Hippocampal formation (tissue), 2 donors: ENCODE measurements around the gene C12orf75.
"Not testable (repeated sequence)": the region's sequence is repeated elsewhere in the genome, so short reads cannot be mapped to it uniquely, and the experiment has no call there.

Source experiments
- DNase-seq, 2 donors: peaks; one replicate each; lab custom pipeline; 2025; lab: John Stamatoyannopoulos, UW

The C12orf75 gene

DNA sequence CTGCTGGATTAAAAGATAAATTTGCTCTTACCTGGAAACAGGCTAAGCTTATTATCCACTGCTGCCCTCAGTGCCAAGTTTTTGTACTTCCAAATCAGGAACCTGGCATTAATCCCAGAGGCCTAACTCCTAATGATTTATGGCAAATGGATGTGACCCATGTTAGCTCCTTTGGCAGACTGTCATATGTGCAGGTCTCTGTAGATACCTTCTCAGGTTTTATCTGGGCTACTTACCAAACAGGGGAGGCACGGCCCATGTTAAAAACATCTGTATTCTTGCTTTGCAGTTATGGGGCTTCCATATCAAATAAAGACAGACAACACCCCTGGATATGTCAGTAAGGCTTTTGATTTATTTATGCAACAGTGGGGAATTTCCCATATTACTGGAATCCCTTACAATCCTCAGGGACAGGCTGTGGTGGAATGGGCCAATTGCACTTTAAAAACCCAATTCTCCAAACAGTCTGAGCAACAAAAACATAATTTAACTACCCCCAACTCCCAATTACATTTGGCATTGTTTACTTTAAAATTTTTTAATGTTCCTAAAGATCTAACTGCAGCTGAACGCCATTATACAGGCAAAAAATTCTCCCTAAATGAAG lies 19.9 kb upstream of the C12orf75 start:
- DNase-seq: not testable (repeated sequence)

DNA sequence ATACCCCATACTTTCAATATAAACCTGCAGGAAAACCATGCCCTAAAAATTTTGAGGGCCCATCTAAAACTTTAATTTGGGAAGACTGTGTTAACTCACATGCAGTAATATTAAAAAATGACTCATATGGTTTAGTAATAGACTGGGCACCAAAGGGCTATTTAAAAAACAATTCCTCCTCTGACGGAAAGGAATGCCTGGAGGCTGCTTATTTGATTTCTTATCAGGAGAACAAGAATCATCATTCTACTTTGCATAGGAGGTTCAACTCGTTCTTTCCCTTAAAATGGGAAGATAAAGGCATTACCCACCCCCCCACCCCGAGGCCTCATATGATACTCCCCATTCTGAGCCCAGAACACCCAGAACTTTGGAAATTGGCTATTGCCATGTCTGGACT lies 18.6 kb upstream of the C12orf75 start:
- DNase-seq: not testable (repeated sequence)

DNA sequence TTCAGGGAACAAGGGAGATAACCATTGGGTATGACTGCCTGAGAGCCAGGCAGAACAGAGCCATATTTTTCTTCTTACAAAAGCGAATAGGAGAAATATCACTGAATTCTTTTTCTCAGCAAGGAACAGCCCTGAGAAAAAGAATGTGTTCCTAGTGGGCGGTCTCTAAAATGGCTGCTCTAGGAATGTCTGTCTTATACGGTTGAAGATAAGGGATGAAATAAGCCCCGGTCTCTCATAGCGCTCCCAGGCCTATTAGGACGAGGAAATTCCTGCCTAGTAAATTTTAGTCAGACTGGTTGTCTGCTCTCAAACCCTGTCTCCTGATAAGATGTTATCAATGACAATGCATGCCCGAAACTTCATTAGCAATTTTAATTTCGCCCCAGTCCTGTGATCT lies 16.7 kb upstream of the C12orf75 start:
- DNase-seq: not testable (repeated sequence)

DNA sequence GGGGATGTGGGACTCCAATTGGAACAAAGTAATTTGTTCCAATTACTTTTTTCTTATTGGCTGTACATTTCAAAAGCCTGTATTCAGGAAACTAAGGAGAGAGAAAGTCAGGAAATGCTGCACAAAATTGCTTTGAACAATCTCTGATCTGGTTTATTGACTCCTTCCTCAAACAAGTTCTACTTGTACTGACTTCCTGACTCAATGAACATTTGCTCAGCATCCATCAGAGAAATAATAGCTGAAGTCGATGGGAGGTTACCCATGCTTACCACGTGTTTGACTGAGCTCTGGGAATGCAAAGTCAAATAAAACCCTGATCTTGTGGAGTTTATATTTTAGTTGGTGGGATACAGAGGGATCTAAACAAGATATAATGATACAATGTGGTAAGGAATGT lies 15.4 kb upstream of the C12orf75 start:
- DNase-seq: no peak

DNA sequence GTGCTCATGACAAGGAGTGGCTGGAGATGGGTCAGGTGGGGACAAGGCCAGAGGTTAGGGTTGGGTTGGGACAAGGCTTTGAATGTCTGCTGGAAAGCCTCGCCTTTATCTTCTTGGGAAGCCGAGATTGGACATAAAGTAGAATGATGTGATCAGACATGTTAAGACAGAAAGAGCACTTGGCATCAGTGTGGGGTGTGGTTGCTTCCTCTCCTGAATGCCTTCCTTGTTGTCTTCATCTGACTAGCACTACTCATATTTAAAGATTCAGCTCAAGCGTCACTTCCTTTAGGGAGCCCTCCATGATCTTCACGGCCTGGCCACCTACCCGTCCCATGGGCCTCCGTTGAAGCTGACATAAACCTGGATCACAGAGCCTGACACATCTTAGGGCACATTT lies 14.8 kb upstream of the C12orf75 start:
- no peak for DNase-seq

DNA sequence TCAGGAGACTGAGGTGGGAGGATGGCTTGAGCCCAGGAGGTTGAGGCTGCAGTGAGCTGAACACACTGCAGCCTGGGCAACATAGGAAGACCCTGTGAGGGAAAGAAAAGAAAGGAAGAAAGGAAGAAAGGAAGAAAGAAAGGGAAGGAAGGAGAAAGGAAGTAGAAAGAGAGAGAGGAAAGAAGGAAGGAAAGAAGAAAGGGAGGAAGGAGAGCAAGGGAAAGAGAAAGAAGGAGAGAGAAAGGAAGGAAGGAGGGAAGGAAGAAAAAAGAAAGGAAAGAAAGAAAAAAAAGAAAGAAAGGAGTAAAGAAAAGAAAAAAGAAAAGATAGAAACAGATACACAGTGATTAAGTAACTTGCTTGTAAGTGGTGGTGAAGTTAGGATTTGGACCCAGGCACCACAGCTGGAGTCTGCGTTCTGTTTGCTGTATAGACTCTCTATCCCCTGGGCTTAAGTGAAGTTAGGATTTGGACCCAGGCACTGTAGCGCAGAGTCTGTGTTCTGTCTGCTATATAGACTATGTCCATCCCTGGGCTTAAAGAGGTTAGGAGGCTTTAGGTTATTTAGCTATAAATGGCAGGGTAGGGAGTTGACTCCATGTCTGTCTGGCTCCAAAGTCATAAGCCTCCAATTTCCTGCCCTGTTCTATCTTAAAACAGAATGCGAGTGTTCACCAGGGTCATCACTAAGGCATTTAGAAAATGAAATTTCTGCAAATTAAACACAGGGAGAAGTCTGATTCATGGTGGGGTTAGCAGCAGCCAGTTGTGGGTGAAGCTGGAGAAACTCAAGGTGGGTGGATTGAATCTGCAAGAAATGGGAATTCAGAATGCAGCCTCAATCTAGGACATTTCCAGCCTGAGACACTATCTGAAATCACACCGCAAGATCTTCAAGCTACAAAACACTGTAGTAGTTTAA lies 13.3 kb upstream of the C12orf75 start:
- DNase-seq: no peak

DNA sequence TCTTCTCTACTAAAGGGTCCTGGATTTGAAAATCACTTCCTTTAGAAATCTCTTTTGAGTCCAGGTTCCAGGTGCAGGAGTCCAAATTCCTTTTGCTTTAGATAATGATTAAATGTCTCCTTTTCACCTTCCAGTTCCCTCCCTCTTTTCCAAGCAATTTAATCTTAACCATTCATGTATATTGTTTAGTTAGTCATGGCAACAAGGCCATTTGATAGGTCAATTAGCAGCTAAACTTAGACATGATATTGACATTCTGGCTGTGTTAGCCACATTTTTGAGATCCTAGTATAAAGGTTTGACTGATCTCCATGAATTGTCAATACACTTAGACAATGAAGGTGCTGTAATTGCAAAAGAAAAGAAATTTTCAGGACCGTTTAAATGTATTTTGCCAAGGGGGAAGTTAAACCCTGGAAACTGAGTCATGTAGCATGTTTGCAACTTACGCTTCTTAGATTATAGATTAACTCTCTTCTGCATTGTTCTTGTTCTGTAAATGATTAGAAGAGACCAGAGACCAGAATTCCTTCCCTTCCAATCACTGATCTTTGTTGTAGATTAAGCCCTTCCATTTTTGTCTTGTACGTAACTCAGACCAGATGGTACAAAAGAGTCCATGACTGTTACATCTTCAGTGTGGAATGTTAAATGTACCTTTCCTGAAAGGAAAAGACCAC lies 12.4 kb upstream of the C12orf75 start:
- DNase-seq: no peak

DNA sequence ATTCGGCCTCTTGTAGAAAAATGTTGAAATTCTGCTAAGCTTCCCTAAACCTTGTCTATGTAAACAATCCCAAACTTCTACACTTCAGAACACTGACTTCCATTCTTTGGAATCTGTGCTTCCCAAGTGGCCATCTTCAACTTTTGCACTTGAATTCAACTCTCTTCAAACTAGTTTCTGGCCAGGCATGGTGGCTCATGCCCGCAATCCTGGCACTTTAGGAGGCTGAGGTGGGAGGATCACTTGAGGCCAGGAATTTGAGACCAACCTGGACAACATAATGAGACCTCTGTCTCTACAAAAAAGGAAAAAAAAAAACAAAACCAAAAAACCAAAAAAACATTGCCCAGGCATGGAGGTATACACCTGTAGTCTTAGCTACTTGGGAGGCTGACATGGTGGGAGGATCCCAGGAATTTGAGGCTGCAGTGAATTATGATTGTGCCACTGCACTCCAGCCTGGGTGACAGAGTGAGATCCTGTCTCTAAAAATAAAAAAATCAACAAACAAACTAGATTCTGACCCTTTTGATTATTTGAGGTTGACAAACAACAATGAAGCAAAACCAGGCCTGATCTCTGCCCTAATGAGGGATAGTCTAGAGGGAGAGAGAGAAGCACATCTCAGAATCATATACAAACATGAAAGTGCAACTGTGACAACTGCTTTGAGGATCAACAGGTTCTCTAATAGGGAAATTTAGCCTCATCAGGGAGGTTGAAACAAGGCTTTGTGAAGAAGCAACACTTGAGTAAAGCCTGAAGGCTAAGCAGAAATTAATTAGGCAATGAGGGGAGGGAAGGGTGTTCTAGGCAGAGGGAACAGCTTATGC lies 11.6 kb upstream of the C12orf75 start:
- DNase-seq: no peak

DNA sequence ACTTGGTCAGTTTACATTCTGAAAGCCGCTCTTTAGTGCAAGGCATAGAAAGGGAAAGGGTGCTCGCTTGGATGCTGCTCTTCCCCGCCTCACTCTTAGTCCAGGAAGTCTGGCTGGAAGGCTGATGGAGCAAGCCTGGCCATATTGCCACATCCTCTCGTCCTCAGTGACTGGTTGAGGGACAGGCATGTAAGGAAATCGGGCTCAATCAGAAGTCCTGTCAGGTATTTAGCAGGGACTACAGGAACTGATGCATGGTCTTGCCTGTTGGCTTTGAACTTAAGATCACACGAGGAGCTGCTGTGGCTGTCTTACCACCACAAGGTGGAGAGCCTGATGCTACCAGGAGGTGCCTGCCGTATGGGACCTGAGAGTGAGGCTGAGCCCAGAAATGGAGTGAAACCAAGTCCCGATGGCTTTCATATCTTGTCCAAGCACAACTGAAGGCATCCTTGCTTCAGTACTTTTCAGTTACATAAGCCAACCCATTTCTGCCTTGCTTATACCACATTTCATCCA lies 10.7 kb upstream of the C12orf75 start:
- DNase-seq: no peak

DNA sequence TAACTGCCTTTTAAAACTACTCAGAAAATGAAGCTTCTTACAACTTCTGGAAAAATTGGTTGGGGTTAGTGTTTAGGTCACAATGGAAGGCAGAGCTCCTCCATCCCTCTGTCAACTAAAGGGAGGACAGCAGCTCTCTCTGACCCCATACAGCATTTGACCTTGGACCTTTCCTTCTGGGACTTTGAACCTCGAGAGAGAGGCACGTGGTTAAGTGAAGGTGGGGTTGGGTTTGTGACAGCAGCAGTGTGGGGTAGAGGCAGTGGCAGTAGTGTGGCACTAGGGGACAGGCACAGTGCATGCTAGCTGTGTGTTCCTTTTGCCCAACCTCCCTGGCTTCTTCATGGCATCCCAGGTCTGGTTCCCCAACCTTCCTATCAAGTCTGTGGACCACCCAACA lies 9.4 kb upstream of the C12orf75 start:
- DNase-seq: no peak

DNA sequence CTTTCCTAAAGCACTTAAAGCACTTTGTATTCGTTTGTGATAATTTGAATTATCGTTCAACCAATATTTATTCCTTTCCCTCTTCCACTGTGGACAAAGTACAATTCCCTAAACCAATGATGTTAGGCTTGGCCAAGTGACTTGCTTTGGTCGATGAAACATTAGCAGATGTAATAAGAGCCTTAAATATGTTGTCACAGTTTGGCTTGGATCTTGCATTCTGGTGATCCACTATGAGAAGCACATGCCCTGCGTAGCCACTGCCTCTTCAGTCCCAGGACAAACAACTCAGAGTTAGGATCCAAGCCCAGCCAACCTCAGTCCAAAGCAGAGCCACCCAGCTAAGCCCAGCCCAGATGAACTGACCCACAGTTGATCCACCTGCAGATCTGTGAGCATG lies 8.4 kb upstream of the C12orf75 start:
- DNase-seq: no peak

DNA sequence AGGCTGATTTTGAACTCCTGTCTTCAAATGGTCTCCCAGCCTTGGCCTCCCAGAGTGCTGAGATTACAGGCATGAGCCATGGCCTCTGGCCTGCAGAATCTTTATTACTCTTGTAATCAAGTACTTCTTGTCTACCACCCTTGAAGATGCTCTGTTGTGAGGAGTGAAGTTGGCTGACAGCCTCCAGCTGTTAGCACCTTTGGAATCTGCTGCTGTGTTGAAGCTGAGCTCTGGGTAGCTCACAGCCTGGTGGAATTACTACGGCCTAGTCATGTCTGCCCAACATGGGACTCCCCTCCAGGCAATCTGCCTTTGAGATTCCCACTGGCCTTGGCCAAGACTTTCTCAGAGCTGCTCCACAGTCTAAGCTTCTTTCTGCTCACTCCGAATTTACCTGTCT lies 5.8 kb upstream of the C12orf75 start:
- DNase-seq: no peak

DNA sequence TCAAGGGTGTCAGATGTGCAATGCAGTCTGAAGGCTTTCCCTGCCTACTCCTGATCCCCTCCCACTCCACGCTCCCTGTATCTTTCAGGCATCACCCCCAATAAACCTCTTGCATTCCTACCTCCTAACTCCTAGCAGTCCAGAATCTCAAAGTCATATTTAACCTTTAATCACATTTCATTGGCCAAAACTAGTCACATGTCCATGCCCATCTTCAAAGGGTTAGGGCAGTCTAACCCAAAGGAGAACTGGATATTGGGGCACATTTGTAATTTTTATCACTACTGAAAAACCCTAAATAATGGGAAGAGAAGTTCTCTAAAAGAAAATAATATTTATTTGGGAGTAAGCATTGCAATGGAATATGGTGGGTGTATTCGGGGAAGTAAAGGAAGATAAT lies 5.4 kb upstream of the C12orf75 start:
- DNase-seq: no peak

DNA sequence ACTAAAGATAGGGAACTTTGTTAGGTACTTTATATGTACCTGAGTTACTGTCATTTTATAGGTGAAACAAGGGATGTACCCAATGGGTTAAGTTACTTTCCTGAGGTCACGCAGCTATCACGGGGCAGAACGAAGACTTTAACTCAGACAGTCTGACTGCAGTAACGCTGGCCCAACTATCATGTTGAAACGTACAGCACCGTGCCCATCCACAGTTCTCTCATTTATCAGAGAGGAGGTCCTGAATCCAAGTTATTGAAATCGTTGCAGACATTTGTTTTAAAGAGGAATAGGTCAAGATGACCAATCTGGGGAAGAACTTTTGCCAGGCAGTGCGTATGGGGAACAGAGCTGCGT lies 587 bp upstream of the C12orf75 start:
- DNase-seq: no peak

DNA sequence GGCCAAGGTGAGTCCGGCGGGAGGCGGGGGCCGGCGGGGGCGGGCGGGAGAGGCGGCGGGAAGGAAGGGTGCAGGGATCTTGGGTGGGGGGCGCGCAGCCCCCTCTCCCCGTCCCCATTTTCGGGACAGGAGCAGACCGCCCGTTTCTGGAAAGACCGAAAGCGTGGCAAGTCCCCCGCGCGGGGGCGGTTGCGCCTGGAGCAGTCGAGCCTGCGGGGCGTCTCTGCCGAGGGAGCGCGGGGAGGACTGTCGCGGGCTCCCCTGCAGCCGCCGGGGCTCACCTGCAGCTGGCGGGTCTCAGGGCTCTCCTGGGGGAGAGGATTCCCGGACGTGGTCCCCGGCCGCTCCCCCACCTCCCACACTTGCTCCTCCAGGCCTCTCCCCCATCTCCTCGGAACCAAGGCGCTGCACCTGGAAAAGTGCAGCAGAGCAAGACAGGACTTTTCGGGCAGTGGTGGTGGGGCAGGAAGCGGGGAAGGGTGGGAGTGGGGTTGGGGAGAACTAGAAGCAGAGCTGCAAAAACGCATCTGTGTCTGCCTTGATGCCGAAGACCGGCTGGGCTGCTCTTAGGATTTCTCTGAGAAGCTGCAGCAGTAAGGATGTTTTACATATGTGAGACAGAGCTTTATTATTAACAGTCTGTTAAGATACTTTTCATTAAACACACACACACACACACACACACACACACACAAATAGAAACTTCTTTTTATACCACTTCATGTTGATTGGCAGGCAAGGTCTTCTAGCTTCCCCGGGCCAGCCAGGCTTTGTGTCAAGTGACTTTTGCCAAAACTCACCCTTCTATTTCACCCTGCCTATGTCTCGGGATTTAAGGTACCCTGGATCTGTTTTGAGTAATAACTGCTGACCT lies 677 bp downstream of the C12orf75 start:
- no peak for DNase-seq

DNA sequence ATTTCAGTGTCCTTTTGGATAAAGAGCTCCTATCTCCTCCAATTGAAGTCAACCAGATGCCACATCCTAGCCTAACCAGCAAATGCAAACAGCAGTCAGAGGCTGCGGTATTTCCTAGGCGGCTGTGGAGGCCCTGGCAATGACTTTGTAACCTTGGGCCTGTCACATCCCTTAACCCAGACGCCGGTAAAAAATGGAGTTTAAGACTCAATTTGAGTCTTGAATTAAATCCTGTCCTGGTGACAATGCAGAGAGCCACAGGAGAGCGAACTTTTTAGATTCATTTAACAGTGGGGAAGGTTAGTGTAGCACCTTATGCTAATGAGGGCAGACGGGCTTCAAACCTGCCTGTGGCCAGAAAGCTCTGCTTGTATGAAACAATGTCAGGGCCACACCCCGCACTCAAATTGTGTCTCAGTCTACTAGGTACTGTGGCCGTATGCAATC lies 1.3 kb downstream of the C12orf75 start:
- DNase-seq: no peak

DNA sequence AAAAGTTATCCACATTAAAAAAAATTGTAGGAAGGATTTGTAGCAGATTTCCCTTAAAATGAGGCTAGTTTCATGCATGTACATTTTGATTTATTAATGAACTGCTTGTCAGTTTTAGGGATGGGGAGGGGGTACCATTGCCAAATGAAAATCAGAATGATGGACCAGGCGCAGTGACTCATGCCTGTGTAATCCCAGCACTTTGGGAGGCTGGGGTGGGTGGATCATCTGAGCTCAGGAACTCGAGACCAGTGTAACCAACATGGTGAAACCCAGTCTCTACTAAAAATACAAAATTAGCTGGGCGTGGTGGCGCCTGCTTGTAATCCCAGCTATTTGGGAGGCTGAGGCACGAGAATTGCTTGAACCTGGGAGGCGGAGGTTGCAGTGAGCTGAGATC lies 1.8 kb downstream of the C12orf75 start:
- not testable (repeated sequence) for DNase-seq

DNA sequence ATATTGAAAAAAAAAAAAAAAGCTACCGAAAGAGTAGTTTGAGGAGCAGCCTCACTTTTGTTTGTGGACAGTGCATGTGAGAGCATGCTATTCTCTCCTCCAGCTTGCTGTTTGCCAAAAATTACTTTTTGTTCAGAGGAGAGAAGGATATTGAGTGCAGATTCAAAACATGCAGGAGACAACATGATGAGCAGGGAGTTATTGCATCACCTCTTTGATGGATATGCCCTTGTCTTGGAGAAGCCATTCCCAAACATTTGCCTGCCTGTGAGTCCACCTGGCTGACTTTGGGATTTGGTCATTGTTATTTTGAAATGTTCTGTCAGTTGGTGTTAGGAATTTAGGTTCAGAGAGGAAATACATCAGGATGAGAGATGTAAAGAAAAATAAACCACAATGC lies 2.4 kb downstream of the C12orf75 start:
- DNase-seq: no peak

DNA sequence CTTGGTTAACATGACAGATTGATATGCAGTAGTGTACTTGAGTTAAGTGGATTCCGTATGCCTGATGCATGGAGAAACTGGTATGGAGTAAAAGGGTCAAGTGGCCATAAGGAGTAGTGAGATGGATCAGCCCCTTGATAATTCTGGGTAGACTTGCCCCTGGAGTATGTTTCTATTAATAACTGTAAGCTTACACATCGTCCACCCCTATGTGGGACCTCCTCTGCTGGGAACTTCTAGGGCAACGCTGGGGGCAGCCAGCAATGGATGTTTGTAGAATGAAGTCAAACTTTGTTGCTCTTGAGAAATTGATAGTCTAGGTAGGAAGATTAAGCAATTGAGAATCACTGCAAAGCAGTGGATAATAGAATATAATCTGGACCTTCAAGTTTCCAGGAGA lies 3.5 kb downstream of the C12orf75 start:
- DNase-seq: no peak

DNA sequence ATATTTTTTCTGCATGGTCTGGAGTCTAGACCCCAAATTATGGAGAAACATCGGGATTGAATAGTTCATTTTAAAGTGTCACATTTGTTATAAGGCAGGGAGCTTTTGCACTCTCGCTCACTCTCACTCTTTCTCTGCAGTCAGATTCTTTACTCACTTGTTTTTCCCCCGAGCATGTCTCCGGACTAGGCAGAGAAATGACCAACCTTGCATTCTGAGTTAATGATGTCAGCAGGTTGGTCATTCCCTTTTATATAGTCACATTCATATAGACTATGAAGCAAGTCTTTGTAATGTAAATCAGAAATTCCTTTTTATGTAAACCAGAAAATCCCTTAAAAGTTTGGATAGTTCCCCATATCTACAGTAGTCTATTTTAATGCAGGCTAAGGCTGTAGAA lies 4.1 kb downstream of the C12orf75 start:
- no peak for DNase-seq

DNA sequence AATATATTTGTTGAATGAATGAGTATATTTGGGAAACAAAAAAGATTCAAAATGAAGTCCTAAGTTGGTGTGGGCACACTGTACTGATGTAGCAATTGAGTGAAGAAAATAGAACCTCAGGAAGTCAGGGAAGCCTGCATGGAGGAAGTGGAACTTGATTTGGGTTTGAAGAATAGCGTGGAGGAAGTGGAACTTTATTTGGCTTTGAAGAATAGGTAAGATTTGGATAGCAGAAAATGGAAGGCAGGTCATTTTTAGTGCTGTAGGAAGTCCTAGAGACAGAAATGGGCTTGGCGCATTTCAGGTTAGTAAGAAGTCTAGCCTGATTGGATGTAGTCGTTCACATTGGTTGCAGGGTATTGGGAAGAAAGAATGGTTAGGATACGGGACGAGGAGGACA lies 5.4 kb downstream of the C12orf75 start:
- no peak for DNase-seq
